ENCODE data around the gene EPB41L4A.

DNA sequence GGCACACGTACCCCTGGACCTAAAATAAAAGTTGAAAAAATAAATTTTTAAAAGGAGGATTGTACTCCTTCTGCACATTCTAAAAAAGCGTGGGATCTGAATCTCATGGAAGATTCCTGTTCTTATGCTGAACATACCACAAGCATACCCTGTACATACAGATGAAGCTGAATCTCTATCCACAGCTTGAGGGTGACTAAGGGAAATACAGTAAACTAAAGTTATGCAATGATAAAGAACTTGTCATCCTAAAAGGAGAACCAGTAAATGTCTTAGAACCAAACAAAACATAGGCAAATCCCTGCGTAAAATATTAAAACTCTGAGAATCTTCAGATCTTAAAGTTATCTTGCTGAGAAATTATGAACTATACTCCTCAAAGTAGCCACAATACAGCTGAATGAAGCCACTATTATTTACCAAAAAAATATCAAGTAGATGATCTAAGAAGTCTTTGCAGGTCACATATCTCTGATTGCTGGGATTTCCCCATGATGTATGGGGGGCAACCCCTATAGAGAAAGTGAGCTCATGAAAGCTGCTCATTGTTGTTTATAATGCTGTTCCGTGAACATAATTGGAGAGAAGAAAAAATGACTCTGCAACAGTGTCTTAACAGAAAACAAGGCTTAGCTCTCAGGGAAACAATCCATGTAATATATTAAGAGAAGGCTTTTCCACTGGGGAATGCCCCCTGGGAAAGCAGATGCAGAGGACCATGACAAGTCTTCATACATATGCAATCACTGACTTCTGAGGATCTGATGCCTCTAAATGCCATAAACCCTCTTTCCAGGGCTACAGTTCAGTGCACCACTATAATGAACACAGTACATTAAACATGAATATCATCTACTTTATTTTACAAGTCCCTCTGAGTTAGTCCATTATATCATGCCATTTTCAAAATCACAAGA lies 210.1 kb downstream of the EPB41L4A start:
- TF ChIP-seq CTCF (IDR thresholded peaks at IDR 0.05) (no peak), SIN3A (IDR thresholded peaks at IDR 0.05; ENCODE audit: borderline replicate concordance, insufficient read depth, low read depth, low read length) (no peak), TCF7L2 (IDR thresholded peaks at IDR 0.05; ENCODE audit: low read depth, low read length) (no peak)
